ENCODE results near the gene TFF1.

Gene TFF1

DNA sequence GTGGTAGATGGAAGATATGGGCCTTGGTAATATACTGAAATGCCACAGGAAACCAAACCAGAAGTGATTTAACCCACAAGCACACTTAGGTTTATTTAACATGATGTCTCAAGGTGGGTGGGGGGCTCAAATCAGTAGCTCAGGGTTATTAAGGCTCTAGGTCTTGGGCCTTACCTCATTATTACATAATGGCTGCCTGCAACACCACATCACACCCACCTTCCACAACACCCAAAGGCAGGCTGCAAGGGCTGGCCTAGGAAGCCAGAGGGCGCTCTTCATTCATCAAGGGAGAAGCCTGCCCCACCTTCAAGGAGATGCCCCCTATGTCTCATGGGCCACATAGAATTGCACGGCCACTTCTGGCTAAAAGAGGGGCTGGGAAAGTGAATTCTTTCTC, 6.0 kb downstream of the TFF1 start:
- Histone ChIP-seq H3K9me3 (ENCODE audit: insufficient read depth, low read length) (0 out of 2 replicates have a peak, but pooled peaks cover under 1% of the 10 kb centered on the region), H3K36me3 (replicated peaks; ENCODE audit: low read depth, low read length) (no peaks in the 10 kb centered on the region), H3K4me3 (ENCODE audit: low read length) (no peak overlapping the region), H3K4me1 (ENCODE audit: low read length) (no peaks in the 10 kb centered on the region), H3K4me2 (ENCODE audit: low read length) (no peak overlapping the region), H3K27ac (ENCODE audit: low read length) (no peak overlapping the region), H3K9ac (ENCODE audit: low read length) (no peak overlapping the region), H4K20me1 (ENCODE audit: insufficient read depth, low read length) (no peaks in the 10 kb centered on the region), H2AFZ (ENCODE audit: low read depth, low read length) (no peak overlapping the region), H3K79me2 (ENCODE audit: low read length) (no peaks in the 10 kb centered on the region), H3K27me3 (ENCODE audit: low read depth, low read length) (peaks cover 11% of the 10 kb centered on the region; the same call in 1 of the 2 replicates)
- TF ChIP-seq CTCF (IDR thresholded peaks at IDR 0.05; ENCODE audit: low read depth, low read length) (no peak; the same call in 1 of the 2 replicates), EZH2phosphoT487 (IDR thresholded peaks at IDR 0.05; ENCODE audit: low read depth) (no peak)

DNA sequence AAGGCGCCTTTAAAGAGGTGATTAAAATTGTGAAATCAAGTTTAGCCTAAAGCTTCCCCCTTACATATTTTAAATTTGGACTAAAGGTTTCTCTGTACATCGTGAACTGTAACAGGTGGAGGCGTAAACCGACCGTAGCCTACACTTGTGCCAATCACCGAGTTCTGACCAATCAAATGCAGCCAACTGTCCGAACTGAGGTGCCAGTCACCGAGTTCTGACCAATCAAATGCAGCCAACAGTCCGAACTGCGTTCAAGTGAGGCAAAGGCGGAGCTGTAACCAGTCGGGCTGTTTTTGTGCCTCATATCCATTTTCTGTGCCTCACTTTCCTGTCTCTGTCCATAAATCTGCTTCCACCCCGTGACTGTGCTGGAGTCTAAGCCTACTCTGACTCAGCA, 7.4 kb downstream of the TFF1 start:
- Histone ChIP-seq H4K20me1 (ENCODE audit: insufficient read depth, low read length) (no peaks in the 10 kb centered on the region), H3K9me3 (ENCODE audit: insufficient read depth, low read length) (peaks cover 5% of the 10 kb centered on the region; the same call in 1 of the 2 replicates), H3K4me2 (ENCODE audit: low read length) (no peak overlapping the region), H3K36me3 (replicated peaks; ENCODE audit: low read depth, low read length) (peaks cover 4% of the 10 kb centered on the region), H3K27ac (ENCODE audit: low read length) (no peak overlapping the region), H3K9ac (ENCODE audit: low read length) (no peak overlapping the region), H3K27me3 (ENCODE audit: low read depth, low read length) (peaks cover 6% of the 10 kb centered on the region; the same call in 1 of the 2 replicates), H3K4me3 (ENCODE audit: low read length) (no peak overlapping the region), H3K79me2 (ENCODE audit: low read length) (no peaks in the 10 kb centered on the region), H3K4me1 (ENCODE audit: low read length) (peaks cover 2% of the 10 kb centered on the region; the same call in 1 of the 2 replicates), H2AFZ (ENCODE audit: low read depth, low read length) (no peak overlapping the region)
- TF ChIP-seq CTCF (IDR thresholded peaks at IDR 0.05; ENCODE audit: low read depth, low read length) (no peak), EZH2phosphoT487 (IDR thresholded peaks at IDR 0.05; ENCODE audit: low read depth) (no peak)

GRCh38 chr21:42358261-42358660, 8.1 kb downstream of the TFF1 start:
- H3K27me3 ChIP-seq (ENCODE audit: low read depth, low read length), result peaks cover 5% of the 10 kb centered on the region; the same call in 1 of the 2 replicates
- peaks cover 4% of the 10 kb centered on the region for H3K36me3 ChIP-seq (replicated peaks; ENCODE audit: low read depth, low read length)
- H3K9me3 ChIP-seq (ENCODE audit: insufficient read depth, low read length), result peaks cover 5% of the 10 kb centered on the region; the same call in 1 of the 2 replicates
- H2AFZ ChIP-seq (ENCODE audit: low read depth, low read length), result no peak overlapping the region
- TF ChIP-seq EZH2phosphoT487 (IDR thresholded peaks at IDR 0.05; ENCODE audit: low read depth), result no peak
- no peak for TF ChIP-seq CTCF (IDR thresholded peaks at IDR 0.05; ENCODE audit: low read depth, low read length)
- no peaks in the 10 kb centered on the region for H4K20me1 ChIP-seq (ENCODE audit: insufficient read depth, low read length)
- no peak overlapping the region for H3K9ac ChIP-seq (ENCODE audit: low read length)
- no peak overlapping the region for H3K4me2 ChIP-seq (ENCODE audit: low read length)
- no peak overlapping the region for H3K27ac ChIP-seq (ENCODE audit: low read length)
- H3K79me2 ChIP-seq (ENCODE audit: low read length), result no peaks in the 10 kb centered on the region
- peaks cover 8% of the 10 kb centered on the region for H3K4me1 ChIP-seq (ENCODE audit: low read length)
- no peak overlapping the region for H3K4me3 ChIP-seq (ENCODE audit: low read length)

DNA sequence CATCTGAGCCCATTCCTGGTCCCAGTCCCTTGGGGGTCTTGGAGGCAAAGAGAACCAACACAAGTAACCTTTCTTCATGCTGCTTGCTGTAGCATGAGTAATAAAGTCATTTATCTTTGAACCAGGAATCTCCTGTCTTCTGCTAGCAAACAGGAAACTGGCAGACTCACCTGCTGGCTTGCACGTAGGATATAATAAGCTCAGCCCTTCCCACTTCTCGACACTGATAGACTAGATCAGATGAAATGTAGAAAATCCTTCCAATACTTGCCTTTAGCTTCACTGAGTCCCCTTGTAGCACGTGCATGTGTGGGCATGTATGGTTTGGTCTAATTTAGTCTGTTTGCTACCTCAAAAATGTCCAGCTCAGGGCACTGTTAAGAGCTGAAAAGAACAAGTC, 9.0 kb downstream of the TFF1 start:
- Histone ChIP-seq H4K20me1 (ENCODE audit: insufficient read depth, low read length) (no peaks in the 10 kb centered on the region), H3K27ac (ENCODE audit: low read length) (no peak overlapping the region), H3K4me1 (ENCODE audit: low read length) (peaks cover 16% of the 10 kb centered on the region), H3K36me3 (replicated peaks; ENCODE audit: low read depth, low read length) (peaks cover 4% of the 10 kb centered on the region), H3K27me3 (ENCODE audit: low read depth, low read length) (no peaks in the 10 kb centered on the region; the same call in 1 of the 2 replicates), H2AFZ (ENCODE audit: low read depth, low read length) (no peak overlapping the region), H3K79me2 (ENCODE audit: low read length) (no peaks in the 10 kb centered on the region), H3K9me3 (ENCODE audit: insufficient read depth, low read length) (peaks cover 5% of the 10 kb centered on the region; the same call in 1 of the 2 replicates), H3K4me2 (ENCODE audit: low read length) (no peak overlapping the region), H3K9ac (ENCODE audit: low read length) (no peak overlapping the region), H3K4me3 (ENCODE audit: low read length) (no peak overlapping the region)
- TF ChIP-seq EZH2phosphoT487 (IDR thresholded peaks at IDR 0.05; ENCODE audit: low read depth) (no peak), CTCF (IDR thresholded peaks at IDR 0.05; ENCODE audit: low read depth, low read length) (no peak)

Data from OCI-LY3 (cell line).